HEK293 (cell line): ENCODE results near the gene LAG3.

Experiments
- CTCF ChIA-PET: fragments of 350-600 bp; formaldehyde crosslinking; extraction: SDS; loops from one replicate; lab custom pipeline; 2021; ENCODE audit warnings: antibody characterized with exemption; lab: Yijun Ruan, JAX
- POLR2A ChIA-PET: fragments of 300-600 bp; formaldehyde crosslinking; extraction: SDS; loops from one replicate; lab custom pipeline; 2020; ENCODE audit warnings: antibody characterized with exemption, inconsistent platforms; lab: Yijun Ruan, JAX
- H3K27ac ChIP-seq: fragments of 200-500 bp; sonication (Bioruptor generic); 2 replicates; pipeline ENCODE4 v1.5.1; 2014; ENCODE audit warnings: low read depth, low read length, control low read depth, inconsistent platforms; ENCODE audit errors: extremely low read depth
- H3K36me3 ChIP-seq, 2 experiments: fragments of 200-500 bp in 1 of 2; sonication (Bioruptor generic) in 1 of 2; 1 replicate in 1 of 2; 2 replicates in 1 of 2; pipeline ENCODE4 v1.5.1; 2014 to 2017; ENCODE audit warnings: inconsistent platforms in 2 of 2, low read length in 2 of 2; ENCODE audit not compliant: control insufficient read depth in 2 of 2, insufficient read depth in 1 of 2
- H3K4me1 ChIP-seq: fragments of 200-500 bp; sonication (Bioruptor generic); 2 replicates; pipeline ENCODE4 v1.5.1; 2014; ENCODE audit warnings: mild to moderate bottlenecking, low read length, inconsistent platforms; ENCODE audit not compliant: control insufficient read depth, insufficient read depth
- H3K4me3 ChIP-seq: 2 replicates; pipeline ENCODE4 v1.5.1; 2011; ENCODE audit warnings: low read depth, mild to moderate bottlenecking, control low read depth, low read length, moderate library complexity
- H3K9me3 ChIP-seq: fragments of 200-500 bp; sonication (Bioruptor generic); 2 replicates; pipeline ENCODE4 v1.5.1; 2014; ENCODE audit warnings: low read depth, low read length, inconsistent platforms; ENCODE audit not compliant: control insufficient read depth, insufficient read depth
- GFI1B ChIP-seq: fragments of 450-650 bp; formaldehyde crosslinking; IDR thresholded peaks from 2 replicates; pipeline ENCODE4 v1.5.1; 2016; ENCODE audit warnings: missing biosample characterization, missing genetic modification characterization
- GLI4 ChIP-seq: fragments of 450-650 bp; formaldehyde crosslinking; IDR thresholded peaks from 2 replicates; pipeline ENCODE4 v1.5.1; 2016; ENCODE audit warnings: missing biosample characterization, missing genetic modification characterization
- KLF9 ChIP-seq: fragments of 450-650 bp; formaldehyde crosslinking; IDR thresholded peaks from 2 replicates; pipeline ENCODE4 v1.5.1; 2016; ENCODE audit warnings: missing biosample characterization, missing genetic modification characterization, low read depth
- SCRT2 ChIP-seq: fragments of 450-650 bp; formaldehyde crosslinking; IDR thresholded peaks from 2 replicates; pipeline ENCODE4 v1.5.1; 2016; ENCODE audit warnings: missing biosample characterization, missing genetic modification characterization
- TRIM28 ChIP-seq: IDR thresholded peaks from 2 replicates; pipeline ENCODE4 v1.6.1; 2011; ENCODE audit warnings: low read length, control low read depth, borderline replicate concordance
- ZBTB21 ChIP-seq: fragments of 450-650 bp; formaldehyde crosslinking; IDR thresholded peaks from 2 replicates; pipeline ENCODE4 v1.5.1; 2017; ENCODE audit warnings: missing biosample characterization, missing genetic modification characterization
- ZBTB48 ChIP-seq: fragments of 450-650 bp; formaldehyde crosslinking; IDR thresholded peaks from 2 replicates; pipeline ENCODE4 v1.5.1; 2016; ENCODE audit warnings: missing biosample characterization, missing genetic modification characterization
- ZFP3 ChIP-seq: fragments of 450-650 bp; formaldehyde crosslinking; IDR thresholded peaks from 2 replicates; pipeline ENCODE4 v1.5.1; 2016; ENCODE audit warnings: low read depth, missing biosample characterization, missing genetic modification characterization
- ZNF248 ChIP-seq: fragments of 450-650 bp; formaldehyde crosslinking; IDR thresholded peaks from 2 replicates; pipeline ENCODE4 v1.5.1; 2017; ENCODE audit warnings: missing biosample characterization, missing genetic modification characterization
- ZNF311 ChIP-seq: fragments of 450-650 bp; formaldehyde crosslinking; IDR thresholded peaks from 2 replicates; pipeline ENCODE4 v1.5.1; 2017; ENCODE audit warnings: missing biosample characterization, missing genetic modification characterization, borderline replicate concordance
- ZNF335 ChIP-seq: fragments of 450-650 bp; formaldehyde crosslinking; conservative IDR thresholded peaks from 2 replicates; pipeline ENCODE4 v1.5.1; 2016; ENCODE audit warnings: missing biosample characterization, missing genetic modification characterization
- ZNF350 ChIP-seq: fragments of 450-650 bp; formaldehyde crosslinking; IDR thresholded peaks from 2 replicates; pipeline ENCODE4 v1.5.0; 2017; ENCODE audit warnings: missing biosample characterization, mild to moderate bottlenecking, missing genetic modification characterization
- ZNF530 ChIP-seq: fragments of 450-650 bp; formaldehyde crosslinking; IDR thresholded peaks from 2 replicates; pipeline ENCODE4 v1.5.1; 2016; ENCODE audit warnings: low read depth, missing biosample characterization, missing genetic modification characterization
- ZNF600 ChIP-seq: fragments of 450-650 bp; formaldehyde crosslinking; IDR thresholded peaks from 2 replicates; pipeline ENCODE4 v1.5.1; 2016; ENCODE audit warnings: missing biosample characterization, missing genetic modification characterization
- ZNF629 ChIP-seq: fragments of 450-650 bp; formaldehyde crosslinking; IDR thresholded peaks from 2 replicates; pipeline ENCODE4 v1.5.1; 2017; ENCODE audit warnings: missing biosample characterization, missing genetic modification characterization
- ZNF777 ChIP-seq: fragments of 450-650 bp; formaldehyde crosslinking; IDR thresholded peaks from 2 replicates; pipeline ENCODE4 v1.5.1; 2017; ENCODE audit warnings: missing biosample characterization, missing genetic modification characterization, borderline replicate concordance
- TF ChIP-seq, protein P1 (sequence below): fragments of 450-650 bp; formaldehyde crosslinking; IDR thresholded peaks from 2 replicates; pipeline ENCODE4 v1.5.1; 2016; ENCODE audit warnings: missing biosample characterization, missing genetic modification characterization
- TF ChIP-seq, protein P2 (sequence below): fragments of 450-650 bp; formaldehyde crosslinking; IDR thresholded peaks from 2 replicates; pipeline ENCODE4 v1.5.1; 2016; ENCODE audit warnings: missing biosample characterization, missing genetic modification characterization
- TF ChIP-seq, protein P3 (sequence below): fragments of 450-650 bp; formaldehyde crosslinking; IDR thresholded peaks from 2 replicates; pipeline ENCODE4 v1.5.0; 2017; ENCODE audit warnings: missing biosample characterization, missing genetic modification characterization, borderline replicate concordance
- TF ChIP-seq, protein P4 (sequence below): fragments of 450-650 bp; formaldehyde crosslinking; IDR thresholded peaks from 2 replicates; pipeline ENCODE4 v1.5.1; 2016; ENCODE audit warnings: missing biosample characterization, missing genetic modification characterization, low read depth

The LAG3 gene

DNA sequence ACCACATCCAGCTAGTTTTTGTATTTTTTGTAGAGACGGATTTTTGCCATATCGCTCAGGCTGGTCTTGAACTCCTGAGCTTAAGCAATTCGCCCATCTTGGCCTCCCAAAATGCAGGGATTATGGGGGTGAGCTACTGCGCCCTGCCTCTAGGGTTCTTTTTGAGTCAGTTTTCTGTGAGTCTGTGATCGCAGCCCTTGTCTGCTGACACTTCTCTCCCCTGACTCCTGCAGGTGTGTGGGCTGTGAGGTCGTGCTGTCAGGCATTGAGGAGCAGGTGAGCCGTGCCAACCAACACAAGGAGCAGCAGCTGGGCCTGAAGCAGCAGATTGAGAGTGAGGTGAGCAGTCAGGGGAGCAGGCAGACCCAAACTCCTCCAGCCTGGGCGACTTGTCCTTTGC, 42.2 kb upstream of the LAG3 start (continued):
- TF ChIP-seq, protein P1, sequence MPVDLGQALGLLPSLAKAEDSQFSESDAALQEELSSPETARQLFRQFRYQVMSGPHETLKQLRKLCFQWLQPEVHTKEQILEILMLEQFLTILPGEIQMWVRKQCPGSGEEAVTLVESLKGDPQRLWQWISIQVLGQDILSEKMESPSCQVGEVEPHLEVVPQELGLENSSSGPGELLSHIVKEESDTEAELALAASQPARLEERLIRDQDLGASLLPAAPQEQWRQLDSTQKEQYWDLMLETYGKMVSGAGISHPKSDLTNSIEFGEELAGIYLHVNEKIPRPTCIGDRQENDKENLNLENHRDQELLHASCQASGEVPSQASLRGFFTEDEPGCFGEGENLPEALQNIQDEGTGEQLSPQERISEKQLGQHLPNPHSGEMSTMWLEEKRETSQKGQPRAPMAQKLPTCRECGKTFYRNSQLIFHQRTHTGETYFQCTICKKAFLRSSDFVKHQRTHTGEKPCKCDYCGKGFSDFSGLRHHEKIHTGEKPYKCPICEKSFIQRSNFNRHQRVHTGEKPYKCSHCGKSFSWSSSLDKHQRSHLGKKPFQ (tag by site-specific recombination), result no peak
- TF ChIP-seq ZNF777 (no peak), ZNF248 (tag by site-specific recombination) (no peak), KLF9 (no peak), ZNF350 (tag by site-specific recombination) (no peak), ZFP3 (no peak), ZNF311 (no peak), ZNF530 (tag by site-specific recombination) (no peak)

DNA sequence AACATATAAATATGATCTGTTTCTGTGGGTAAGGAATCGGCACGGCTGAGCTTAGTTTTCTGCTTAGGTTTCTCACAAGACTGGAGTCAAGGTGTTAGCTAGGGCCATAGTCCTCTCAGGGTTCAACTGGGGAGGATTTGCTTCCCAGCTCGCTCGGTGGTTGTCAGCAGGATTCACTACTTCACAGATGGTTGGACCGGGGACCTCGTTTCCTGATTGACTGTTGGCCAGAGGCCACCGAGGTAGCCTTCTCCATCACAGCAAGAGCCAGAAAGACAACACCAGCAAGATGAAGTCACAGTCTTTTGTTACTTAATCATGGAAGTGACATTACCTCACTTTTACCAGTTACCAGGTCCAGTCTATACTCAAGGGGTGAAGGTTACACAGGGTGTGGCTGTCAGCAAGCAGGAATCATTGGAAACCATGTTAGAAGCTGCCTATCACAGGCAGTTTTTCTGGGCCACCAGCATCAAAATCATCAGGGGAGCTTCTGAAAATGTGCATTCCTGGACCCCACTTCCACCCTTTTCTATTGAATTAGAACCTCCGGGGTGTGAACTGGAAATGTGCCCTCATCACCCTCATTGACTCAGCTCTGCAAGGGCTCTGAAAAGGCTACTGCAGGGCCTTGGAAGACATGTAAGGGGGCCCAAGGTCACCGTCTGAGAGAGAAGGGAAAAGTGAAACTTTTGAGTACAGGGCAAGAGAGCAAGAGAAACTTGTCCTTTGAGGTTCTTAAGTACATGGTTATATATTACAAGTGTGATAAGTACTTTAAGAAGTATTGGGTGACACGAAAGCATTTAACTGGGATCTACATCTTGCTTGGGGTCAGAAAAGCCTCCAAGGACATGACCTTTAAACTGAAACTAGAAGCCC, 37.6 kb upstream of the LAG3 start:
- POLR2A ChIA-PET, result interaction anchor here (1.0 to 3.0 kb wide), 4 partner anchors 10 to 117 kb away, joined by 3 to 16 read pairs (median 3); partner anchors contain the start of genes COPS7A and USP5

DNA sequence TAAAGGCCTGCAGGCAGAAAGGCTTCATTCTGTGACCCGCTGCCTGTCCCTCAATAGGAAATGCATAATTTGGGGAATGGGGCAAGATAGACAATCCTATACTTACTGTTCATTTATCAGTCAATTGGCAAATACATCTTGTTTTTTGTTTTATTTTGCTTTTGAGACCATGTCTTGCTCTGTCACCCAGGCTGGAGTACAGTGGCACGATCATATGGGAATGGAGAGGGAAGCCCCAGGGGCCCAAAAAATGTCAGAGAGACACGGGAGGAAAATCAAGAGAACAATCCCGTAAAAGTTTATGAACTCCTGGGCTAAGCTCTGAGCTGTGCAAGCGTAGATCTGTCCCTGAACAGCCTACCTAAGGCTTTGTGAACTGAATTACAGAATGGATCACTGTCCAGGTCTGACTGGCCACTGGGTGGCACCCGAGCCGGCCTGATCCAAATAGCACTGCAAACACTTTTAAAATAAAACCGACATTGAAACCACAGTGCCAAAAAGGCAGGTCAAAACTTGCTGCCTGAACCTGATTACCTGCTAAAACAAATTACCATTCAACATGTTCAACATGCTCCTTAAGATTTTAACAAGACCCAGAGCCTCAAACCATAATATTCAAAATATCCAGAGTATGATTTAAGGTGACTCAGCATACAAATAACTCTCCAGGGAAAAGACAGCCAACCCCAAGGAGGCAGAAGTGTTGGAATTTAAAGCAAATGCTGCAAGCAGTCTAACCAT, 36.7 kb upstream of the LAG3 start:
- ChIA-PET POLR2A (interaction anchor here (1.0 to 2.6 kb wide), 2 partner anchors 17 to 117 kb away, joined by 3 to 13 read pairs; partner anchors contain the start of genes MLF2 and USP5), CTCF (interaction anchor here (0.5 to 2.9 kb wide), 7 partner anchors 12 to 99 kb away, joined by 3 to 17 read pairs (median 3); partner anchors contain the start of genes COPS7A and MLF2)
- no peak overlapping the region for H3K27ac ChIP-seq
- no peaks in the 10 kb centered on the region for H3K9me3 ChIP-seq
- no peaks in the 10 kb centered on the region for H3K4me1 ChIP-seq
- H3K4me3 ChIP-seq, result no peak overlapping the region
- peaks cover 3 to 26% of the 10 kb centered on the region in 2 experiments; a peak in 2 of 3 replicates for H3K36me3 ChIP-seq
- TF ChIP-seq GLI4, result no peak
- TF ChIP-seq ZBTB21, result no peak
- TF ChIP-seq, protein P2, sequence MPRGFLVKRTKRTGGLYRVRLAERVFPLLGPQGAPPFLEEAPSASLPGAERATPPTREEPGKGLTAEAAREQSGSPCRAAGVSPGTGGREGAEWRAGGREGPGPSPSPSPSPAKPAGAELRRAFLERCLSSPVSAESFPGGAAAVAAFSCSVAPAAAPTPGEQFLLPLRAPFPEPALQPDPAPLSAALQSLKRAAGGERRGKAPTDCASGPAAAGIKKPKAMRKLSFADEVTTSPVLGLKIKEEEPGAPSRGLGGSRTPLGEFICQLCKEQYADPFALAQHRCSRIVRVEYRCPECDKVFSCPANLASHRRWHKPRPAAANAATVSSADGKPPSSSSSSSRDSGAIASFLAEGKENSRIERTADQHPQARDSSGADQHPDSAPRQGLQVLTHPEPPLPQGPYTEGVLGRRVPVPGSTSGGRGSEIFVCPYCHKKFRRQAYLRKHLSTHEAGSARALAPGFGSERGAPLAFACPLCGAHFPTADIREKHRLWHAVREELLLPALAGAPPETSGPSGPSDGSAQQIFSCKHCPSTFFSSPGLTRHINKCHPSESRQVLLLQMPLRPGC (tag by site-specific recombination), result peak; percentile 14; the same call in 1 of the 2 replicates
- no peak for TF ChIP-seq ZBTB48 (tag by site-specific recombination)
- no peak for TF ChIP-seq GFI1B (tag by site-specific recombination)
- TF ChIP-seq ZNF335, result peak; percentile 68
- 0 out of 2 replicates have a peak, but pooled peaks have one; percentile 10 for TF ChIP-seq ZNF629 (tag by site-specific recombination)
- TF ChIP-seq, protein P3, sequence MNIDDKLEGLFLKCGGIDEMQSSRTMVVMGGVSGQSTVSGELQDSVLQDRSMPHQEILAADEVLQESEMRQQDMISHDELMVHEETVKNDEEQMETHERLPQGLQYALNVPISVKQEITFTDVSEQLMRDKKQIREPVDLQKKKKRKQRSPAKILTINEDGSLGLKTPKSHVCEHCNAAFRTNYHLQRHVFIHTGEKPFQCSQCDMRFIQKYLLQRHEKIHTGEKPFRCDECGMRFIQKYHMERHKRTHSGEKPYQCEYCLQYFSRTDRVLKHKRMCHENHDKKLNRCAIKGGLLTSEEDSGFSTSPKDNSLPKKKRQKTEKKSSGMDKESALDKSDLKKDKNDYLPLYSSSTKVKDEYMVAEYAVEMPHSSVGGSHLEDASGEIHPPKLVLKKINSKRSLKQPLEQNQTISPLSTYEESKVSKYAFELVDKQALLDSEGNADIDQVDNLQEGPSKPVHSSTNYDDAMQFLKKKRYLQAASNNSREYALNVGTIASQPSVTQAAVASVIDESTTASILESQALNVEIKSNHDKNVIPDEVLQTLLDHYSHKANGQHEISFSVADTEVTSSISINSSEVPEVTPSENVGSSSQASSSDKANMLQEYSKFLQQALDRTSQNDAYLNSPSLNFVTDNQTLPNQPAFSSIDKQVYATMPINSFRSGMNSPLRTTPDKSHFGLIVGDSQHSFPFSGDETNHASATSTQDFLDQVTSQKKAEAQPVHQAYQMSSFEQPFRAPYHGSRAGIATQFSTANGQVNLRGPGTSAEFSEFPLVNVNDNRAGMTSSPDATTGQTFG (tag by site-specific recombination), result no peak
- TF ChIP-seq TRIM28, result 0 out of 2 replicates have a peak, but pooled peaks have one; percentile 40
- TF ChIP-seq ZNF600 (tag by site-specific recombination), result 0 out of 2 replicates have a peak, but pooled peaks have one; percentile 16
- 0 out of 2 replicates have a peak, but pooled peaks have one; percentile 46 for TF ChIP-seq SCRT2

More for the DNA sequence above, 37.6 kb upstream of the LAG3 start:
- H3K4me3 ChIP-seq, result no peak overlapping the region
- TF ChIP-seq, protein P4, sequence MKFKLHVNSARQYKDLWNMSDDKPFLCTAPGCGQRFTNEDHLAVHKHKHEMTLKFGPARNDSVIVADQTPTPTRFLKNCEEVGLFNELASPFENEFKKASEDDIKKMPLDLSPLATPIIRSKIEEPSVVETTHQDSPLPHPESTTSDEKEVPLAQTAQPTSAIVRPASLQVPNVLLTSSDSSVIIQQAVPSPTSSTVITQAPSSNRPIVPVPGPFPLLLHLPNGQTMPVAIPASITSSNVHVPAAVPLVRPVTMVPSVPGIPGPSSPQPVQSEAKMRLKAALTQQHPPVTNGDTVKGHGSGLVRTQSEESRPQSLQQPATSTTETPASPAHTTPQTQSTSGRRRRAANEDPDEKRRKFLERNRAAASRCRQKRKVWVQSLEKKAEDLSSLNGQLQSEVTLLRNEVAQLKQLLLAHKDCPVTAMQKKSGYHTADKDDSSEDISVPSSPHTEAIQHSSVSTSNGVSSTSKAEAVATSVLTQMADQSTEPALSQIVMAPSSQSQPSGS, result peak; percentile 22; the same call in 1 of the 2 replicates
- no peak for TF ChIP-seq ZNF600 (tag by site-specific recombination)
- CTCF ChIA-PET, result interaction anchor here (0.5 to 1.7 kb wide), 5 partner anchors 10 to 100 kb away, joined by 3 read pairs; partner anchors contain the start of gene COPS7A
- H3K36me3 ChIP-seq, result peaks cover 9 to 35% of the 10 kb centered on the region in 2 experiments; a peak in 2 of 3 replicates
- H3K27ac ChIP-seq, result no peak overlapping the region
- H3K9me3 ChIP-seq, result no peaks in the 10 kb centered on the region
- no peaks in the 10 kb centered on the region for H3K4me1 ChIP-seq
